ENCODE results near the gene FAM219B. TPM values are rescaled to one million over a fixed set of nuclear protein-coding genes. Genes with fewer than 3 reads are reported as not detected.
"Not testable (repeated sequence)": the region's sequence is repeated elsewhere in the genome, so short reads cannot be mapped to it uniquely, and the experiment has no call there.

Gene FAM219B
- total and polyA plus RNA-seq, 2 of the 8 experiments (the other 6 are each of a cell fraction or from before 2014, with no cell fraction given) = 57.1 to 66.6 TPM

GRCh38 chr15:74887537-74888193 lies 19.0 kb downstream of the FAM219B start:
- not testable (repeated sequence) for H3K9ac ChIP-seq (replicated peaks in 1 of 4; ENCODE audit: extremely low read depth in 1 of 4, low read depth in 3 of 4, low read length in 3 of 4); H4K5ac ChIP-seq (ENCODE audit: insufficient read length, low read depth, low read length); H2AFZ ChIP-seq (ENCODE audit: low read length); H4K8ac ChIP-seq (ENCODE audit: extremely low read depth, insufficient read depth, low read length); H4K91ac ChIP-seq (replicated peaks; ENCODE audit: insufficient read length, low read length); H3K4me3 ChIP-seq (ENCODE audit: extremely low read depth in 1 of 4, insufficient read depth in 2 of 4, low read depth in 3 of 4, low read length in 4 of 4); DNase-seq (ENCODE audit: low read depth in 1 of 2, low spot score in 2 of 2); H2AK5ac ChIP-seq (ENCODE audit: low read depth, low read length); FAIRE-seq; H3K79me1 ChIP-seq (ENCODE audit: low read depth, low read length); H2BK15ac ChIP-seq (ENCODE audit: low read length); H3K79me2 ChIP-seq (ENCODE audit: control insufficient read depth in 1 of 2, insufficient read depth in 2 of 2, low read length in 2 of 2); H2BK20ac ChIP-seq (ENCODE audit: low read length); H3K27me3 ChIP-seq (replicated peaks in 1 of 4; ENCODE audit: control insufficient read depth in 3 of 4, extremely low read depth in 1 of 4, insufficient read depth in 3 of 4, low read length in 3 of 4); H4K20me1 ChIP-seq (replicated peaks in 1 of 2; ENCODE audit: control insufficient read depth in 1 of 2, insufficient read depth in 2 of 2, low read length in 2 of 2); H2BK12ac ChIP-seq (ENCODE audit: low read depth, low read length); H3K4me1 ChIP-seq (replicated peaks in 1 of 4; ENCODE audit: control insufficient read depth in 3 of 4, insufficient read depth in 4 of 4, low read length in 3 of 4); H3K36me3 ChIP-seq (ENCODE audit: control insufficient read depth in 2 of 4, insufficient read depth in 4 of 4, low read length in 3 of 4); H3K18ac ChIP-seq (ENCODE audit: extremely low read depth, low read length); H3K4ac ChIP-seq (replicated peaks; ENCODE audit: insufficient read length, low read depth, low read length); H2BK120ac ChIP-seq (replicated peaks; ENCODE audit: low read depth, low read length); H3K23ac ChIP-seq (ENCODE audit: insufficient read length); H3K23me2 ChIP-seq (ENCODE audit: low read depth, low read length); H2BK5ac ChIP-seq (ENCODE audit: low read depth, low read length); H3K27ac ChIP-seq (ENCODE audit: low read depth, low read length); H3K9me3 ChIP-seq (ENCODE audit: insufficient read depth in 2 of 2, low read depth in 1 of 2, low read length in 1 of 2); H3K4me2 ChIP-seq (ENCODE audit: insufficient read depth in 1 of 2, low read depth in 2 of 2, low read length in 2 of 2); H3K14ac ChIP-seq (ENCODE audit: insufficient read length); H3K56ac ChIP-seq (replicated peaks; ENCODE audit: insufficient read length, low read depth, low read length)
- ChIA-PET CTCF (ENCODE audit: partially characterized antibody) (interaction anchor here (0.6 to 6.2 kb wide), 6 partner anchors 8 to 63 kb away, joined by 3 to 54 read pairs (median 3); no protein-coding TSS in a partner anchor), POLR2A (ENCODE audit: partially characterized antibody) (interaction anchor here (0.6 to 7.0 kb wide), 3 partner anchors 15 to 480 kb away, joined by 3 to 116 read pairs (median 4); partner anchors contain the start of genes FAM219B and SCAMP2)
- WGBS, 2 experiments (ENCODE audit: extremely low coverage in 1 of 2, insufficient coverage in 1 of 2, insufficient read length in 1 of 2, insufficient replicate concordance in 2 of 2, low coverage in 1 of 2, low lambda C conversion rate in 2 of 2, missing lambda C conversion rate in 1 of 2) = 90% methylated on average over 4 of the region's 10 CpGs; no CpG with 5 or more reads in 1 of the 2 experiments

All from H1 (cell line).